ENCODE results near the gene ZEB1.
A peak's percentile ranks its signal among the peaks of the same experiment; 100 is the strongest.

The ZEB1 gene

GRCh38 chr10:31490858-31491504, 172.0 kb downstream of the ZEB1 start:
- TF ChIP-seq, protein P1, sequence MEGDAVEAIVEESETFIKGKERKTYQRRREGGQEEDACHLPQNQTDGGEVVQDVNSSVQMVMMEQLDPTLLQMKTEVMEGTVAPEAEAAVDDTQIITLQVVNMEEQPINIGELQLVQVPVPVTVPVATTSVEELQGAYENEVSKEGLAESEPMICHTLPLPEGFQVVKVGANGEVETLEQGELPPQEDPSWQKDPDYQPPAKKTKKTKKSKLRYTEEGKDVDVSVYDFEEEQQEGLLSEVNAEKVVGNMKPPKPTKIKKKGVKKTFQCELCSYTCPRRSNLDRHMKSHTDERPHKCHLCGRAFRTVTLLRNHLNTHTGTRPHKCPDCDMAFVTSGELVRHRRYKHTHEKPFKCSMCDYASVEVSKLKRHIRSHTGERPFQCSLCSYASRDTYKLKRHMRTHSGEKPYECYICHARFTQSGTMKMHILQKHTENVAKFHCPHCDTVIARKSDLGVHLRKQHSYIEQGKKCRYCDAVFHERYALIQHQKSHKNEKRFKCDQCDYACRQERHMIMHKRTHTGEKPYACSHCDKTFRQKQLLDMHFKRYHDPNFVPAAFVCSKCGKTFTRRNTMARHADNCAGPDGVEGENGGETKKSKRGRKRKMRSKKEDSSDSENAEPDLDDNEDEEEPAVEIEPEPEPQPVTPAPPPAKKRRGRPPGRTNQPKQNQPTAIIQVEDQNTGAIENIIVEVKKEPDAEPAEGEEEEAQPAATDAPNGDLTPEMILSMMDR (IDR thresholded peaks at IDR 0.05; ENCODE audit: control insufficient read depth, insufficient read depth, low read depth, low read length, missing control alignments) = peak; percentile 67
- peak; percentile 8 for DNase-seq (ENCODE audit: low read depth)
- H3K4me3 ChIP-seq (ENCODE audit: control insufficient read depth, low read depth, low read length) = no peak overlapping the region

GRCh38 chr10:31507427-31507826, 188.4 kb downstream of the ZEB1 start:
- TF ChIP-seq, protein P1 (IDR thresholded peaks at IDR 0.05; ENCODE audit: control insufficient read depth, insufficient read depth, low read depth, low read length, missing control alignments) = no peak
- H3K4me3 ChIP-seq (ENCODE audit: control insufficient read depth, low read depth, low read length) = no peak overlapping the region
- no peak for DNase-seq (ENCODE audit: low read depth)

GRCh38 chr10:31508234-31508633, 189.2 kb downstream of the ZEB1 start:
- TF ChIP-seq, protein P1 (IDR thresholded peaks at IDR 0.05; ENCODE audit: control insufficient read depth, insufficient read depth, low read depth, low read length, missing control alignments) = no peak
- no peak overlapping the region for H3K4me3 ChIP-seq (ENCODE audit: control insufficient read depth, low read depth, low read length)
- no peak for DNase-seq (ENCODE audit: low read depth)

DNA sequence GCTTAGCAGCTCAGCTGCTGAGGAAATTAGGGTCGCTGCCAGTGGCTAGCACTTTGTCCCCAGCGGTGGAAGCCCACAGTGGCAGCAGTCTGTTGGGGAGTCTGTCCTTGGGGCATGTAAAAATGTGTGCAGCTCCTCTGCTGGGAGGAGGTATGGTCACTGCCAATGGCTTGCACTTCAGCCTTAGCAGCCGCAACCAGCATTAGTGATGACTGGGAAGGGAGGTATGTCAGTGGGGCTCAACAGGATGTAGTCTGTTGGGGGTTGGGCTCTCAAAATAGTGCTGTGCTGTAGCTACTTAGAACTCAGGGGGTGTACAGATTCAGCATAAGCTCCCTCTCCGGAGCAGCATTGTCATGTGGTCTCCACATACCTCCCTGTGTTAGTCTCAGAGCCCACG, 189.9 kb downstream of the ZEB1 start:
- DNase-seq (ENCODE audit: low read depth) = no peak
- TF ChIP-seq, protein P1 (IDR thresholded peaks at IDR 0.05; ENCODE audit: control insufficient read depth, insufficient read depth, low read depth, low read length, missing control alignments) = no peak
- no peak overlapping the region for H3K4me3 ChIP-seq (ENCODE audit: control insufficient read depth, low read depth, low read length)

- H3K4me3 ChIP-seq (ENCODE audit: control insufficient read depth, low read depth, low read length) = no peak overlapping the region
- DNase-seq (ENCODE audit: low read depth) = no peak
- TF ChIP-seq, protein P1 (IDR thresholded peaks at IDR 0.05; ENCODE audit: control insufficient read depth, insufficient read depth, low read depth, low read length, missing control alignments) = no peak
These were observed 191.0 kb downstream of the ZEB1 start for GRCh38 chr10:31509989-31510388.

GRCh38 chr10:31515116-31515515, 196.1 kb downstream of the ZEB1 start:
- DNase-seq (ENCODE audit: low read depth) = no peak
- TF ChIP-seq, protein P1 (IDR thresholded peaks at IDR 0.05; ENCODE audit: control insufficient read depth, insufficient read depth, low read depth, low read length, missing control alignments) = no peak
- no peak overlapping the region for H3K4me3 ChIP-seq (ENCODE audit: control insufficient read depth, low read depth, low read length)
